Vagina (tissue), 2 donors: ENCODE data around the gene NIT1.

ENCODE experiments used
- POLR2A ChIP-seq, 2 donors: fragments of 450-650 bp; IDR thresholded peaks; one replicate each; pipeline ENCODE4 v1.6.1; 2017; ENCODE audit warnings: antibody characterized with exemption in 2 of 2, mild to moderate bottlenecking in 2 of 2, moderate library complexity in 2 of 2
- POLR2AphosphoS5 ChIP-seq, 2 donors: sonication (generic); formaldehyde crosslinking; IDR thresholded peaks; one replicate each; pipeline ENCODE4 v1.9.0; 2017; ENCODE audit warnings: antibody characterized with exemption in 2 of 2, mild to moderate bottlenecking in 2 of 2, low read depth in 1 of 2; ENCODE audit not compliant: insufficient read depth in 1 of 2
- TF ChIP-seq, protein P1 (sequence below), 3 experiments: fragments of 450-650 bp in 2 of 3; fragments of 200-600 bp in 1 of 3; sonication (generic) in 1 of 3; IDR thresholded peaks; one replicate each; pipeline ENCODE4 v1.5.1; 2017 to 2019; ENCODE audit warnings: antibody characterized with exemption in 3 of 3, mild to moderate bottlenecking in 2 of 3, moderate library complexity in 2 of 3

DNA sequence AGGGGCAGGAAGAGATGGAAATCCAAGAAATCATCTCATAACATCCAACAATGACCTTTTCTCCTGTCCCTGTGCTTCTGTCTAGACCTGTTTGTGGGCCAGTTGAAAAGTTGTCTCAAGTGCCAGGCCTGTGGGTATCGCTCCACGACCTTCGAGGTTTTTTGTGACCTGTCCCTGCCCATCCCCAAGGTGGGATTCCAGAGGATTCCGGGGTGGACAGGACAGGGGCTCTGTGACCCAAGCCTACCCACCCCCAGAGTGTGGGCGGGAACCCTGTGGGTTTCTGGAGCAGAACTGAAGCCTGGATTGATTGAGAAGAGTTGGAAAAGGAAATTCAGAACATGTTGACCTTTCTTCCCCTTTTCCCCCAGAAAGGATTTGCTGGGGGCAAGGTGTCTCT, 45.9 kb downstream of the NIT1 start:
- TF ChIP-seq POLR2AphosphoS5 (IDR thresholded peaks at IDR 0.05; ENCODE audit: insufficient read depth in 1 of 2, low read depth in 1 of 2) (no peak), POLR2A (IDR thresholded peaks at IDR 0.05) (no peak)
- TF ChIP-seq, protein P1, sequence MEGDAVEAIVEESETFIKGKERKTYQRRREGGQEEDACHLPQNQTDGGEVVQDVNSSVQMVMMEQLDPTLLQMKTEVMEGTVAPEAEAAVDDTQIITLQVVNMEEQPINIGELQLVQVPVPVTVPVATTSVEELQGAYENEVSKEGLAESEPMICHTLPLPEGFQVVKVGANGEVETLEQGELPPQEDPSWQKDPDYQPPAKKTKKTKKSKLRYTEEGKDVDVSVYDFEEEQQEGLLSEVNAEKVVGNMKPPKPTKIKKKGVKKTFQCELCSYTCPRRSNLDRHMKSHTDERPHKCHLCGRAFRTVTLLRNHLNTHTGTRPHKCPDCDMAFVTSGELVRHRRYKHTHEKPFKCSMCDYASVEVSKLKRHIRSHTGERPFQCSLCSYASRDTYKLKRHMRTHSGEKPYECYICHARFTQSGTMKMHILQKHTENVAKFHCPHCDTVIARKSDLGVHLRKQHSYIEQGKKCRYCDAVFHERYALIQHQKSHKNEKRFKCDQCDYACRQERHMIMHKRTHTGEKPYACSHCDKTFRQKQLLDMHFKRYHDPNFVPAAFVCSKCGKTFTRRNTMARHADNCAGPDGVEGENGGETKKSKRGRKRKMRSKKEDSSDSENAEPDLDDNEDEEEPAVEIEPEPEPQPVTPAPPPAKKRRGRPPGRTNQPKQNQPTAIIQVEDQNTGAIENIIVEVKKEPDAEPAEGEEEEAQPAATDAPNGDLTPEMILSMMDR (IDR thresholded peaks at IDR 0.05), result no peak
